ENCODE results near the gene SRGAP3.
"Not testable (repeated sequence)": the region's sequence is repeated elsewhere in the genome, so short reads cannot be mapped to it uniquely, and the experiment has no call there.

SRGAP3 gene

GRCh38 chr3:9098716-9099675, 150.4 kb downstream of the SRGAP3 start:
- H3K27ac Mint-ChIP-seq = no peak overlapping the region
- H3K4me1 Mint-ChIP-seq (ENCODE audit: low read depth) = no peaks in the 10 kb centered on the region
- no peaks in the 10 kb centered on the region for H3K9me3 Mint-ChIP-seq
- H3K4me3 Mint-ChIP-seq = no peak overlapping the region
- no peaks in the 10 kb centered on the region for H3K27me3 Mint-ChIP-seq (ENCODE audit: low read depth)
- no peaks in the 10 kb centered on the region for H3K36me3 Mint-ChIP-seq (ENCODE audit: low read depth)

- no peak overlapping the region for H3K27ac Mint-ChIP-seq
- H3K36me3 Mint-ChIP-seq (ENCODE audit: low read depth) = no peaks in the 10 kb centered on the region
- H3K27me3 Mint-ChIP-seq (ENCODE audit: low read depth) = no peaks in the 10 kb centered on the region
- no peaks in the 10 kb centered on the region for H3K9me3 Mint-ChIP-seq
- no peaks in the 10 kb centered on the region for H3K4me1 Mint-ChIP-seq (ENCODE audit: low read depth)
- no peak overlapping the region for H3K4me3 Mint-ChIP-seq
Measured at GRCh38 chr3:9097495-9097894, 152.0 kb downstream of the SRGAP3 start.

GRCh38 chr3:9091486-9092235, 157.8 kb downstream of the SRGAP3 start:
- Mint-ChIP-seq H3K27ac (no peak overlapping the region), H3K9me3 (no peaks in the 10 kb centered on the region), H3K27me3 (ENCODE audit: low read depth) (no peaks in the 10 kb centered on the region), H3K36me3 (ENCODE audit: low read depth) (no peaks in the 10 kb centered on the region), H3K4me3 (no peak overlapping the region), H3K4me1 (ENCODE audit: low read depth) (no peaks in the 10 kb centered on the region)

GRCh38 chr3:9088441-9089353, 160.7 kb downstream of the SRGAP3 start:
- Mint-ChIP-seq H3K27me3 (ENCODE audit: low read depth) (no peaks in the 10 kb centered on the region), H3K27ac (no peak overlapping the region), H3K4me1 (ENCODE audit: low read depth) (no peaks in the 10 kb centered on the region), H3K36me3 (ENCODE audit: low read depth) (no peaks in the 10 kb centered on the region), H3K9me3 (no peaks in the 10 kb centered on the region), H3K4me3 (no peak overlapping the region)

- H3K27me3 Mint-ChIP-seq (ENCODE audit: low read depth) = no peaks in the 10 kb centered on the region
- H3K27ac Mint-ChIP-seq = no peak overlapping the region
- no peaks in the 10 kb centered on the region for H3K9me3 Mint-ChIP-seq
- no peak overlapping the region for H3K4me3 Mint-ChIP-seq
- H3K36me3 Mint-ChIP-seq (ENCODE audit: low read depth) = no peaks in the 10 kb centered on the region
- H3K4me1 Mint-ChIP-seq (ENCODE audit: low read depth) = no peaks in the 10 kb centered on the region
Measured at GRCh38 chr3:9087831-9088413, 161.5 kb downstream of the SRGAP3 start.

- not testable (repeated sequence) for H3K27ac Mint-ChIP-seq; H3K4me3 Mint-ChIP-seq; H3K9me3 Mint-ChIP-seq; H3K27me3 Mint-ChIP-seq (ENCODE audit: low read depth); H3K36me3 Mint-ChIP-seq (ENCODE audit: low read depth); H3K4me1 Mint-ChIP-seq (ENCODE audit: low read depth)
Measured at GRCh38 chr3:9085428-9085827, 164.0 kb downstream of the SRGAP3 start.

- Mint-ChIP-seq H3K36me3 (ENCODE audit: low read depth) (no peaks in the 10 kb centered on the region), H3K4me3 (no peak overlapping the region), H3K27ac (no peak overlapping the region), H3K4me1 (ENCODE audit: low read depth) (no peaks in the 10 kb centered on the region), H3K9me3 (no peaks in the 10 kb centered on the region), H3K27me3 (ENCODE audit: low read depth) (no peaks in the 10 kb centered on the region)
Measured at GRCh38 chr3:9081184-9081818, 168.1 kb downstream of the SRGAP3 start.

- Mint-ChIP-seq H3K9me3 (no peaks in the 10 kb centered on the region), H3K4me3 (no peak overlapping the region), H3K36me3 (ENCODE audit: low read depth) (no peaks in the 10 kb centered on the region), H3K27ac (no peak overlapping the region), H3K4me1 (ENCODE audit: low read depth) (no peaks in the 10 kb centered on the region), H3K27me3 (ENCODE audit: low read depth) (no peaks in the 10 kb centered on the region)
Measured at GRCh38 chr3:9080163-9080562, 169.3 kb downstream of the SRGAP3 start.

- Mint-ChIP-seq H3K27me3 (ENCODE audit: low read depth) (no peaks in the 10 kb centered on the region), H3K4me1 (ENCODE audit: low read depth) (no peaks in the 10 kb centered on the region), H3K4me3 (no peak overlapping the region)
Measured at GRCh38 chr3:9079676-9080075, 169.8 kb downstream of the SRGAP3 start.

GRCh38 chr3:9078561-9079240, 170.7 kb downstream of the SRGAP3 start:
- Mint-ChIP-seq H3K27me3 (ENCODE audit: low read depth) (no peaks in the 10 kb centered on the region), H3K4me1 (ENCODE audit: low read depth) (no peaks in the 10 kb centered on the region), H3K9me3 (no peaks in the 10 kb centered on the region), H3K27ac (no peak overlapping the region), H3K4me3 (no peak overlapping the region), H3K36me3 (ENCODE audit: low read depth) (no peaks in the 10 kb centered on the region)

More at GRCh38 chr3:9079676-9080075, 169.8 kb downstream of the SRGAP3 start:
- Mint-ChIP-seq H3K9me3 (no peaks in the 10 kb centered on the region), H3K27ac (no peak overlapping the region), H3K36me3 (ENCODE audit: low read depth) (no peaks in the 10 kb centered on the region)

GRCh38 chr3:9077029-9077428, 172.4 kb downstream of the SRGAP3 start:
- Mint-ChIP-seq H3K27ac (no peak overlapping the region), H3K9me3 (no peaks in the 10 kb centered on the region), H3K27me3 (ENCODE audit: low read depth) (no peaks in the 10 kb centered on the region), H3K36me3 (ENCODE audit: low read depth) (no peaks in the 10 kb centered on the region), H3K4me1 (ENCODE audit: low read depth) (no peaks in the 10 kb centered on the region), H3K4me3 (no peak overlapping the region)

GRCh38 chr3:9075762-9076161, 173.7 kb downstream of the SRGAP3 start:
- Mint-ChIP-seq H3K36me3 (ENCODE audit: low read depth) (no peaks in the 10 kb centered on the region), H3K4me1 (ENCODE audit: low read depth) (no peaks in the 10 kb centered on the region), H3K9me3 (no peaks in the 10 kb centered on the region), H3K27ac (no peak overlapping the region), H3K27me3 (ENCODE audit: low read depth) (no peaks in the 10 kb centered on the region), H3K4me3 (no peak overlapping the region)

- no peak overlapping the region for H3K27ac Mint-ChIP-seq
- no peak overlapping the region for H3K4me3 Mint-ChIP-seq
- no peaks in the 10 kb centered on the region for H3K9me3 Mint-ChIP-seq
Measured at GRCh38 chr3:9074079-9074478, 175.4 kb downstream of the SRGAP3 start.

More at GRCh38 chr3:9074079-9074478, 175.4 kb downstream of the SRGAP3 start:
- no peaks in the 10 kb centered on the region for H3K36me3 Mint-ChIP-seq (ENCODE audit: low read depth)
- no peaks in the 10 kb centered on the region for H3K4me1 Mint-ChIP-seq (ENCODE audit: low read depth)
- H3K27me3 Mint-ChIP-seq (ENCODE audit: low read depth) = no peaks in the 10 kb centered on the region

All from T-helper 1 cell treated with Interleukin-12 subunit alpha and Interleukin-12 subunit beta and Interleukin-4 antibody, amounts not matched to agents 30 μg/mL and 1 μg/mL, for 36 hours (primary cell).